ENCODE results near the gene NIPAL1. TPM values are rescaled to one million over a fixed set of nuclear protein-coding genes. Genes with fewer than 3 reads are reported as not detected.

The NIPAL1 gene
- polyA plus RNA-seq, 3 donors = 0.13 to 0.22 TPM; not detected in 1

DNA sequence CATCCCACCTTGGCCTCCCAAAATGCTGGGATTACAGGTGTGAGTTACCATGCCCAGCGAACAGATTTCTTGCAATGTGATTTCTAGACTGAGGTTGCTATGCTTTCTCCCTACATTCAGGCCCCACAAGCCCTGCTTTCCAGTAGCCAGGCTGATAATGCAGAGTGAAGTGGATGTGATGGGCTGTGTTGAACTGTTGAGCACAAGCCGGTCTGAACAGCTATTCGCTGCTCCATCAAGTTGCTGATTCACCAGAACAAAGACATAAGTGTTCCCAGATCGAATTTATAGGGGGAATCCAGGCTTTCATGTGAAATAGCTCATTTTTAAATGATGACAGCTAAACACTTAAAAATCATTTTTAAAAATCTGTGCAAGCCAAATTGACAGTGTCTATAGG, 8.0 kb downstream of the NIPAL1 start:
- H3K27ac ChIP-seq (ENCODE audit: low read depth in 1 of 2, low read length in 2 of 2) = no peak overlapping the region
- Mint-ChIP-seq H3K9me3 (peaks cover 0 to 2% (median 0%) of the 10 kb centered on the region in 7 donors), H3K27ac (no peak overlapping the region), H3K4me1 (no peaks in the 10 kb centered on the region), H3K27me3 (ENCODE audit: low read depth in 3 of 3) (peaks cover 6 to 22% (median 19%) of the 10 kb centered on the region in 3 donors), H3K36me3 (no peaks in the 10 kb centered on the region), H3K4me3 (no peak overlapping the region)
- no peaks in the 10 kb centered on the region for H3K9me3 ChIP-seq (replicated peaks in 1 of 2; ENCODE audit: control insufficient read depth in 1 of 2, insufficient read depth in 1 of 2, low read length in 2 of 2)
- no peaks in the 10 kb centered on the region for H3K79me2 ChIP-seq (ENCODE audit: insufficient read depth, low read length)
- no peaks in the 10 kb centered on the region for H4K20me1 ChIP-seq (ENCODE audit: insufficient read depth, low read length)
- TF ChIP-seq, protein P1, sequence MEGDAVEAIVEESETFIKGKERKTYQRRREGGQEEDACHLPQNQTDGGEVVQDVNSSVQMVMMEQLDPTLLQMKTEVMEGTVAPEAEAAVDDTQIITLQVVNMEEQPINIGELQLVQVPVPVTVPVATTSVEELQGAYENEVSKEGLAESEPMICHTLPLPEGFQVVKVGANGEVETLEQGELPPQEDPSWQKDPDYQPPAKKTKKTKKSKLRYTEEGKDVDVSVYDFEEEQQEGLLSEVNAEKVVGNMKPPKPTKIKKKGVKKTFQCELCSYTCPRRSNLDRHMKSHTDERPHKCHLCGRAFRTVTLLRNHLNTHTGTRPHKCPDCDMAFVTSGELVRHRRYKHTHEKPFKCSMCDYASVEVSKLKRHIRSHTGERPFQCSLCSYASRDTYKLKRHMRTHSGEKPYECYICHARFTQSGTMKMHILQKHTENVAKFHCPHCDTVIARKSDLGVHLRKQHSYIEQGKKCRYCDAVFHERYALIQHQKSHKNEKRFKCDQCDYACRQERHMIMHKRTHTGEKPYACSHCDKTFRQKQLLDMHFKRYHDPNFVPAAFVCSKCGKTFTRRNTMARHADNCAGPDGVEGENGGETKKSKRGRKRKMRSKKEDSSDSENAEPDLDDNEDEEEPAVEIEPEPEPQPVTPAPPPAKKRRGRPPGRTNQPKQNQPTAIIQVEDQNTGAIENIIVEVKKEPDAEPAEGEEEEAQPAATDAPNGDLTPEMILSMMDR (IDR thresholded peaks at IDR 0.05) = no peak
- H3K4me1 ChIP-seq (ENCODE audit: control insufficient read depth in 1 of 2, insufficient read depth in 2 of 2, low read length in 2 of 2) = no peaks in the 10 kb centered on the region
- intact Hi-C loops (cut with micrococcal nuclease) = no loop called here
- H3K9ac ChIP-seq (ENCODE audit: insufficient read depth, low read length, poor library complexity, severe bottlenecking) = no peak overlapping the region
- peaks cover 9 to 10% of the 10 kb centered on the region in 2 donors for H3K27me3 ChIP-seq (ENCODE audit: control insufficient read depth in 2 of 2, insufficient read depth in 2 of 2, low read length in 2 of 2)
- no peak overlapping the region for H2AFZ ChIP-seq (ENCODE audit: insufficient read depth, low read depth, low read length, poor library complexity, severe bottlenecking)
- H3K4me3 ChIP-seq (replicated peaks in 1 of 3; ENCODE audit: low read depth in 2 of 3, low read length in 3 of 3) = no peak overlapping the region
- H3K4me2 ChIP-seq (replicated peaks; ENCODE audit: extremely low read depth, low read length, poor library complexity, severe bottlenecking) = no peak overlapping the region
- H3K36me3 ChIP-seq (replicated peaks in 1 of 2; ENCODE audit: control insufficient read depth in 1 of 2, insufficient read depth in 2 of 2, low read length in 2 of 2) = no peaks in the 10 kb centered on the region
- DNase-seq = no peak
- WGBS (ENCODE audit: insufficient coverage) = no CpG with 5 or more reads among the region's 4 CpGs

DNA sequence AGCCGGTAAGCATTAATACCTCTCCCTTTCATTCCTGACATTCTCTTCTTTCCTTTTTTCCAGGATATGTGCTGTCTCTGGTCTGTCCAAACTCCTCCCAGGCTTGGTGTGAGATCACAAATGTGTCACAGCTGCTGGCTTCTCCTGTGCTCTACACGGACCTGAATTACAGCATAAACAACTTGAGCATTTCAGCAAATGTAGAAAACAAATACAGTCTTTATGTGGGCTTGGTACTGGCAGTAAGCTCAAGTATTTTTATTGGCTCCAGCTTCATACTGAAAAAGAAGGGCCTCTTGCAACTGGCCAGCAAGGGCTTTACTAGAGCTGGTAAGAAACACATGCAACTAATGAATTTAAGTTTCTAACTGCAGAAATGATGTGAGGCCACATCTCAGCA, 8.4 kb downstream of the NIPAL1 start:
- Histone ChIP-seq H4K20me1 (ENCODE audit: insufficient read depth, low read length) (no peaks in the 10 kb centered on the region), H3K9me3 (replicated peaks in 1 of 2; ENCODE audit: control insufficient read depth in 1 of 2, insufficient read depth in 1 of 2, low read length in 2 of 2) (no peaks in the 10 kb centered on the region), H3K36me3 (replicated peaks in 1 of 2; ENCODE audit: control insufficient read depth in 1 of 2, insufficient read depth in 2 of 2, low read length in 2 of 2) (no peaks in the 10 kb centered on the region), H2AFZ (ENCODE audit: insufficient read depth, low read depth, low read length, poor library complexity, severe bottlenecking) (no peak overlapping the region), H3K4me3 (replicated peaks in 1 of 3; ENCODE audit: low read depth in 2 of 3, low read length in 3 of 3) (no peak overlapping the region), H3K27ac (ENCODE audit: low read depth in 1 of 2, low read length in 2 of 2) (no peak overlapping the region), H3K4me1 (ENCODE audit: control insufficient read depth in 1 of 2, insufficient read depth in 2 of 2, low read length in 2 of 2) (no peaks in the 10 kb centered on the region), H3K9ac (ENCODE audit: insufficient read depth, low read length, poor library complexity, severe bottlenecking) (no peak overlapping the region), H3K4me2 (replicated peaks; ENCODE audit: extremely low read depth, low read length, poor library complexity, severe bottlenecking) (no peak overlapping the region), H3K79me2 (ENCODE audit: insufficient read depth, low read length) (no peaks in the 10 kb centered on the region), H3K27me3 (ENCODE audit: control insufficient read depth in 2 of 2, insufficient read depth in 2 of 2, low read length in 2 of 2) (peaks cover 4 to 5% of the 10 kb centered on the region in 2 donors)
- peaks cover 3 to 22% (median 16%) of the 10 kb centered on the region in 3 donors for H3K27me3 Mint-ChIP-seq (ENCODE audit: low read depth in 3 of 3)
- H3K4me3 Mint-ChIP-seq = no peak overlapping the region
- DNase-seq = no peak
- TF ChIP-seq, protein P1 (IDR thresholded peaks at IDR 0.05) = no peak
- intact Hi-C loops (cut with micrococcal nuclease) = no loop called here
- no peaks in the 10 kb centered on the region for H3K36me3 Mint-ChIP-seq
- no peak overlapping the region for H3K27ac Mint-ChIP-seq
- 100% methylated on average over 1 of the region's 2 CpGs for WGBS (ENCODE audit: insufficient coverage)
- no peaks in the 10 kb centered on the region for H3K4me1 Mint-ChIP-seq
- peaks cover 0 to 2% (median 0%) of the 10 kb centered on the region in 7 donors for H3K9me3 Mint-ChIP-seq
